Natural killer cell (primary cell): Measurements from ENCODE around the gene CHCHD2. TPM values are rescaled to one million over a fixed set of nuclear protein-coding genes. Genes with fewer than 3 reads are reported as not detected.
"Not testable (repeated sequence)": the region's sequence is repeated elsewhere in the genome, so short reads cannot be mapped to it uniquely, and the experiment has no call there.

Source experiments
- ATAC-seq, 3 donors: fragments of 150-1000 bp in 2 of 3; fragments of 200-7000 bp in 1 of 3; cut with Tn5 transposase; 1 replicate in 1 of 3; 2 replicates in 2 of 3; pipeline ENCODE4 v1.10.0; 2021; ENCODE audit warnings: mild to moderate bottlenecking in 2 of 3, moderate library complexity in 2 of 3
- DNase-seq, 2 donors: peaks; one replicate each; pipeline versions ENCODE4 v3.0.0 to v3.0.0-alpha.2; 2013 to 2021; ENCODE audit warnings: mixed read lengths in 1 of 2
- H3K27ac ChIP-seq: one replicate; pipeline ENCODE4 v1.5.1; 2013; ENCODE audit warnings: mild to moderate bottlenecking, low read length
- H3K27me3 ChIP-seq: one replicate; pipeline ENCODE4 v1.6.1; 2013; ENCODE audit warnings: low read length; ENCODE audit not compliant: control insufficient read depth, insufficient read depth
- H3K36me3 ChIP-seq: one replicate; pipeline ENCODE4 v1.6.1; 2013; ENCODE audit warnings: low read length; ENCODE audit not compliant: control insufficient read depth, insufficient read depth
- H3K4me1 ChIP-seq: one replicate; pipeline ENCODE4 v1.6.1; 2013; ENCODE audit warnings: low read length; ENCODE audit not compliant: control insufficient read depth, insufficient read depth
- H3K4me3 ChIP-seq: one replicate; pipeline ENCODE4 v1.5.1; 2013; ENCODE audit warnings: low read length
- H3K9me3 ChIP-seq: one replicate; pipeline ENCODE4 v1.6.1; 2013; ENCODE audit warnings: low read length; ENCODE audit not compliant: control insufficient read depth, insufficient read depth
- H3K27ac Mint-ChIP-seq, 2 donors: one replicate each; pipeline ENCODE4 v1.8.0; 2022; ENCODE audit warnings: mild to moderate bottlenecking in 2 of 2, mixed read lengths in 2 of 2, moderate library complexity in 1 of 2
- H3K27me3 Mint-ChIP-seq, 2 donors: one replicate each; pipeline ENCODE4 v1.8.0; 2022; ENCODE audit warnings: low read depth in 2 of 2, mixed read lengths in 2 of 2
- H3K36me3 Mint-ChIP-seq: one replicate; pipeline ENCODE4 v1.8.0; 2022; ENCODE audit warnings: mixed read lengths
- H3K4me1 Mint-ChIP-seq, 2 donors: one replicate each; pipeline ENCODE4 v1.8.0; 2022; ENCODE audit warnings: mixed read lengths in 2 of 2
- H3K4me3 Mint-ChIP-seq: one replicate; pipeline ENCODE4 v1.8.0; 2022; ENCODE audit warnings: mild to moderate bottlenecking, moderate library complexity, mixed read lengths
- H3K9me3 Mint-ChIP-seq, 2 donors: one replicate each; pipeline ENCODE4 v1.8.0; 2022; ENCODE audit warnings: mixed read lengths in 2 of 2
- WGBS: methylation state at CpG from one replicate; pipeline ENCODE4 v1.1.7; 2013; ENCODE audit warnings: missing lambda C conversion rate; ENCODE audit not compliant: insufficient coverage; 5-methylcytosine and 5-hydroxymethylcytosine counted together
- intact Hi-C: fragments of 100-400 bp; cut with micrococcal nuclease; formaldehyde crosslinking; loops from one replicate; pipeline ENCODE4 v1.14.2; 2022
- total RNA-seq, 4 donors: library from RNA; stranded (reverse); fragments of 120-200 nt in 1 of 4; gene quantifications; one replicate each; pipeline versions ENCODE4 v1.2.3 to v1.2.4, GENCODE V29; 2013 to 2022
- TF ChIP-seq, protein P1 (sequence below): fragments of 200-600 bp; IDR thresholded peaks from one replicate; pipeline ENCODE4 v1.8.0; 2022; ENCODE audit warnings: antibody characterized with exemption

Gene CHCHD2
- total RNA-seq, 3 donors from 2014 or later (not counting 1 experiment from before 2014, with no cell fraction given) = 176 to 224 (median 184) TPM

- WGBS = 38% methylated on average over 18 of the region's 19 CpGs
- peak; percentile 87 to 98 (median 95) for ATAC-seq
- no peaks in the 10 kb centered on the region for H3K27me3 ChIP-seq
Observed at GRCh38 chr7:56074371-56074791, 31.9 kb downstream of the CHCHD2 start.

GRCh38 chr7:56066376-56066775 is 39.9 kb downstream of the CHCHD2 start:
- H3K27ac ChIP-seq, H3K27ac Mint-ChIP-seq, H3K9me3 Mint-ChIP-seq, H3K27me3 ChIP-seq, intact Hi-C loops, H3K27me3 Mint-ChIP-seq, H3K4me3 ChIP-seq, ATAC-seq, DNase-seq, H3K9me3 ChIP-seq: not testable (repeated sequence)
- peak overlapping the region; percentile 10 for H3K4me3 Mint-ChIP-seq
- H3K36me3 ChIP-seq = peaks cover 28% of the 10 kb centered on the region
- WGBS = 91% methylated on average over 13 of the region's 13 CpGs
- peaks cover 15% of the 10 kb centered on the region for H3K36me3 Mint-ChIP-seq
- peaks cover 27 to 31% of the 10 kb centered on the region in 2 donors for H3K4me1 Mint-ChIP-seq
- H3K4me1 ChIP-seq = peaks cover 14% of the 10 kb centered on the region

More at GRCh38 chr7:56074371-56074791, 31.9 kb downstream of the CHCHD2 start:
- DNase-seq = peak; percentile 59 to 78
- Histone ChIP-seq H3K9me3 (no peaks in the 10 kb centered on the region), H3K4me1 (peaks cover 5% of the 10 kb centered on the region), H3K27ac (no peak overlapping the region), H3K36me3 (peaks cover 29% of the 10 kb centered on the region), H3K4me3 (no peak overlapping the region)
- TF ChIP-seq, protein P1, sequence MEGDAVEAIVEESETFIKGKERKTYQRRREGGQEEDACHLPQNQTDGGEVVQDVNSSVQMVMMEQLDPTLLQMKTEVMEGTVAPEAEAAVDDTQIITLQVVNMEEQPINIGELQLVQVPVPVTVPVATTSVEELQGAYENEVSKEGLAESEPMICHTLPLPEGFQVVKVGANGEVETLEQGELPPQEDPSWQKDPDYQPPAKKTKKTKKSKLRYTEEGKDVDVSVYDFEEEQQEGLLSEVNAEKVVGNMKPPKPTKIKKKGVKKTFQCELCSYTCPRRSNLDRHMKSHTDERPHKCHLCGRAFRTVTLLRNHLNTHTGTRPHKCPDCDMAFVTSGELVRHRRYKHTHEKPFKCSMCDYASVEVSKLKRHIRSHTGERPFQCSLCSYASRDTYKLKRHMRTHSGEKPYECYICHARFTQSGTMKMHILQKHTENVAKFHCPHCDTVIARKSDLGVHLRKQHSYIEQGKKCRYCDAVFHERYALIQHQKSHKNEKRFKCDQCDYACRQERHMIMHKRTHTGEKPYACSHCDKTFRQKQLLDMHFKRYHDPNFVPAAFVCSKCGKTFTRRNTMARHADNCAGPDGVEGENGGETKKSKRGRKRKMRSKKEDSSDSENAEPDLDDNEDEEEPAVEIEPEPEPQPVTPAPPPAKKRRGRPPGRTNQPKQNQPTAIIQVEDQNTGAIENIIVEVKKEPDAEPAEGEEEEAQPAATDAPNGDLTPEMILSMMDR = peak; percentile 89
- H3K27me3 Mint-ChIP-seq = no peaks in the 10 kb centered on the region
- no peaks in the 10 kb centered on the region for H3K9me3 Mint-ChIP-seq
- peak overlapping the region in 1 of 2 donors; percentile 7 for H3K27ac Mint-ChIP-seq
- H3K36me3 Mint-ChIP-seq = peaks cover 7% of the 10 kb centered on the region
- peaks cover 6 to 14% of the 10 kb centered on the region in 2 donors for H3K4me1 Mint-ChIP-seq
- H3K4me3 Mint-ChIP-seq = no peak overlapping the region
- intact Hi-C loops = loop anchor here (1.0 kb wide), 2 partner anchors 70 to 433 kb away; no protein-coding TSS in a partner anchor

DNA sequence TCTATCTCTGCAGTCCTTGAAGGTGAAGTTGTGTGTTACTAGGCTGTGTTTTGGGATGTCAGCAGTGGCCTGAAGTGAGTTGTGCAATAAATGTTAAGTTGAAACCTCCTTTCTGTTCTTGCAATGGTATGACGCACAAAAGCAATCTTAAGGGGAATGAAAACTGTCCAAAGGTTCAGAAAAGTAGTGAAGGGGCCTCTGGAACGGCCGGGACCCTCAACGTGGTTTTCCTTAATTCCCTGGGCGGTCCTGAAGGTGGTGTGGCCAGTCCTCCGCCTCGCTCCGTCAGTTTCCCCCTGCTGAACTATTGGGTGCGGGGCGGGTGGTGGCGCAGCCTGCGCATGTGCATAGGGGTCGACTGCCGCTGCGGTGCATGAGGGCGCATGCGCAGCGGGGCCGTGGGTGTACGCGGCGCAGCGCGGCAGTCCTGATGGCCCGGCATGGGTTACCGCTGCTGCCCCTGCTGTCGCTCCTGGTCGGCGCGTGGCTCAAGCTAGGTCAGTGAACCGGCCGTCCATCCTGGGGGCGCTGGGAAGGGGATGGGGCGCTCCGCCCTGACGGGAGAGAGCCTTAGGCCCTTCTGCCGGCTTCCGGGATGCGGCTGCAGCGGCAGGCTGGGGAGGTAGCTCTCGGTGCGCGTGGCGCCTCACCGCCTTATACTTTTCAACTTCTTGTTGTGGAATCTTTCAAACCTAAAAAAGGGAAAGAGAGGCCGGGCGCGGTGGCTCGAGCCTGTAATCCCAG is 42.2 kb downstream of the CHCHD2 start, which contains the start of gene SUMF2:
TSS of gene SUMF2 (plus strand) at position 405 of the 744 bp plus-strand sequence. CDS start at position 431, 26 bp downstream.
- WGBS = under 1% methylated on average over 49 of the region's 49 CpGs
- peak within 1 kb of the TSS; percentile 99 for H3K4me3 ChIP-seq
- H3K36me3 ChIP-seq = peaks cover 35% of the 10 kb centered on the region
- ATAC-seq = peak; percentile 88 to 94 (median 94)
- TF ChIP-seq, protein P1 = no peak
- H3K4me1 Mint-ChIP-seq = peaks cover 27 to 31% of the 10 kb centered on the region in 2 donors
- H3K27ac ChIP-seq = peak within 1 kb of the TSS; percentile 84
- peaks cover 14% of the 10 kb centered on the region for H3K4me1 ChIP-seq
- peak; percentile 92 to 97 for DNase-seq
- intact Hi-C loops = loop anchor here (1.0 to 5.0 kb wide), 3 partner anchors 13 to 697 kb away; partner anchors contain the start of genes CCT6A, LANCL2, MRPS17 and PSPH
- no peaks in the 10 kb centered on the region for H3K9me3 Mint-ChIP-seq
- peak within 1 kb of the TSS; percentile 95 for H3K4me3 Mint-ChIP-seq
- no peaks in the 10 kb centered on the region for H3K27me3 ChIP-seq
- H3K27ac Mint-ChIP-seq = peak within 1 kb of the TSS; percentile 95 to 98
- peaks cover 15% of the 10 kb centered on the region for H3K36me3 Mint-ChIP-seq
- no peaks in the 10 kb centered on the region for H3K27me3 Mint-ChIP-seq
- H3K9me3 ChIP-seq = no peaks in the 10 kb centered on the region

- Mint-ChIP-seq H3K4me3 (peak overlapping the region; percentile 95), H3K4me1 (peaks cover 27 to 31% of the 10 kb centered on the region in 2 donors), H3K36me3 (peaks cover 15% of the 10 kb centered on the region), H3K27me3 (no peaks in the 10 kb centered on the region), H3K27ac (peak overlapping the region; percentile 95 to 98), H3K9me3 (no peaks in the 10 kb centered on the region)
- H3K27me3 ChIP-seq = no peaks in the 10 kb centered on the region
- DNase-seq (no peak), ATAC-seq (no peak)
- peaks cover 37% of the 10 kb centered on the region for H3K36me3 ChIP-seq
- H3K9me3 ChIP-seq = no peaks in the 10 kb centered on the region
- intact Hi-C loops = loop anchor here (5.0 kb wide), 2 partner anchors 111 to 696 kb away; partner anchors contain the start of genes LANCL2 and MRPS17
- no peak overlapping the region for H3K4me3 ChIP-seq
- peak overlapping the region; percentile 84 for H3K27ac ChIP-seq
- WGBS = 91% methylated on average over 6 of the region's 7 CpGs
- TF ChIP-seq, protein P1 = no peak
- H3K4me1 ChIP-seq = peaks cover 14% of the 10 kb centered on the region
Observed at GRCh38 chr7:56063500-56063881, 42.8 kb downstream of the CHCHD2 start.
